ENCODE results near the gene THSD8.

THSD8 gene

DNA sequence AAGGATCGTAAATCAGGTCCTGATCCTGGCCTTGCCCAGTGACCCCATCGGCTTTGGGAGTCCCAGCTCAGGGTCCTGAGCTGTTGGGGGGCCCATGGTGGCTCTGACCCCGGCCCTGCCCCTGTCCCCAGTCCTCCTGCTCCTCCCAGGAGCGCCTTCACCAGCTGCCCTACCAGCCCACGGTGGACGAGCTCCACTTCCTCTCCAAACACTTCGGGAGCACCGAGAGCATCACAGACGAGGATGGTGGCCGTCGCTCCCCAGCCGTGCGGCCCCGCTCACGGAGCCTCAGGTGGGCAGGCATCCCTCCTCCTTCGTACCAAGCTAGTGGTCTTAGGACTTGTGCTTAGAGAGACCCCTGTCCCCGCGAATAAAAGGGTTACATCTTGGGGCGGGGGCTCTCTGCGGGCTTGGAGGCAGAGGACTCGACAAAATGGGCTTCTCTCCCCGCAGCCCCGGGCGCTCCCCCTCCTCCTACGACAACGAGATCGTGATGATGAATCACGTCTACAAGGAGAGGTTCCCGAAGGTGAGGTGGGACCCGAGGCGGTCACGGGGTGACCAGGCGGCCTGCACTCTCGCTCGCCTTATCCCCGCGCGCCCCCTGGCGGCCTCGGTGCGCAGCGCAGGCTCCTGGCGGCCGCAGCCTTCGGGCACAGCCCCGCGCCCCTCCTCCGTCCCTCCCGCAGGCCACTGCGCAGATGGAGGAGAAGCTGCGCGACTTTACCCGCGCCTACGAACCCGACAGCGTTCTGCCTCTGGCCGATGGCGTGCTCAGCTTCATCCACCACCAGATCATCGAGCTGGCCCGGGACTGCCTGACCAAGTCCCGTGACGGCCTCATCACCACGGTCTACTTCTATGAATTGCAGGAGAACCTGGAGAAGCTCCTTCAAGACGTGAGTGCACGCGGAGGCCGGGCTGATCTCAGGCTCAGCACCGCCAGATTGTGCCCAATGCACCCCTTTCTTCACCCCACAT lies 45.6 kb downstream of the THSD8 start:
- H3K4me3 ChIP-seq (ENCODE audit: low read length) = peak overlapping the region; percentile 55
- no peak overlapping the region; the same call in 1 of the 2 replicates for H3K9ac ChIP-seq (ENCODE audit: low read length)
- H2AFZ ChIP-seq (ENCODE audit: low read length) = peak overlapping the region; percentile 74

More for the DNA sequence above, 45.6 kb downstream of the THSD8 start:
- Histone ChIP-seq H3K9me3 (replicated peaks; ENCODE audit: insufficient read depth, low read length) (no peaks in the 10 kb centered on the region), H3K4me2 (ENCODE audit: low read depth, low read length) (peak overlapping the region; percentile 98), H4K20me1 (ENCODE audit: insufficient read depth, low read length) (no peaks in the 10 kb centered on the region), H3F3A (ENCODE audit: insufficient read depth, low read length) (no peaks in the 10 kb centered on the region), H3K4me1 (ENCODE audit: low read length) (peaks cover 8% of the 10 kb centered on the region; the same call in 1 of the 2 replicates), H3K27me3 (replicated peaks; ENCODE audit: insufficient read depth, low read length) (peaks cover 55% of the 10 kb centered on the region), H3K36me3 (replicated peaks; ENCODE audit: insufficient read depth, low read length) (no peaks in the 10 kb centered on the region), H3K79me2 (ENCODE audit: low read length) (no peaks in the 10 kb centered on the region), H3K27ac (ENCODE audit: low read length) (no peak overlapping the region), H3K9me2 (replicated peaks; ENCODE audit: insufficient read depth, low read length) (no peaks in the 10 kb centered on the region)
- DNase-seq = peak; percentile 75
- no peak for TF ChIP-seq EZH2 (optimal IDR thresholded peaks at IDR 0.05; ENCODE audit: low read depth, low read length)
- TF ChIP-seq, protein P1, sequence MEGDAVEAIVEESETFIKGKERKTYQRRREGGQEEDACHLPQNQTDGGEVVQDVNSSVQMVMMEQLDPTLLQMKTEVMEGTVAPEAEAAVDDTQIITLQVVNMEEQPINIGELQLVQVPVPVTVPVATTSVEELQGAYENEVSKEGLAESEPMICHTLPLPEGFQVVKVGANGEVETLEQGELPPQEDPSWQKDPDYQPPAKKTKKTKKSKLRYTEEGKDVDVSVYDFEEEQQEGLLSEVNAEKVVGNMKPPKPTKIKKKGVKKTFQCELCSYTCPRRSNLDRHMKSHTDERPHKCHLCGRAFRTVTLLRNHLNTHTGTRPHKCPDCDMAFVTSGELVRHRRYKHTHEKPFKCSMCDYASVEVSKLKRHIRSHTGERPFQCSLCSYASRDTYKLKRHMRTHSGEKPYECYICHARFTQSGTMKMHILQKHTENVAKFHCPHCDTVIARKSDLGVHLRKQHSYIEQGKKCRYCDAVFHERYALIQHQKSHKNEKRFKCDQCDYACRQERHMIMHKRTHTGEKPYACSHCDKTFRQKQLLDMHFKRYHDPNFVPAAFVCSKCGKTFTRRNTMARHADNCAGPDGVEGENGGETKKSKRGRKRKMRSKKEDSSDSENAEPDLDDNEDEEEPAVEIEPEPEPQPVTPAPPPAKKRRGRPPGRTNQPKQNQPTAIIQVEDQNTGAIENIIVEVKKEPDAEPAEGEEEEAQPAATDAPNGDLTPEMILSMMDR (IDR thresholded peaks at IDR 0.05; ENCODE audit: low read length) = peak; percentile 98
